GM21526 (cell line): ENCODE results near the gene TSSC4.

Experiments used
- ATAC-seq: cut with Tn5 transposase; IDR thresholded peaks from one replicate; pipeline ENCODE4 v1.9.1; 2021; ENCODE audit warnings: moderate library complexity; ENCODE audit not compliant: unreplicated experiment, low FRiP score

TSSC4 gene

GRCh38 chr11:2385156-2386151 lies 15.1 kb upstream of the TSSC4 start:
- no peak for ATAC-seq

DNA sequence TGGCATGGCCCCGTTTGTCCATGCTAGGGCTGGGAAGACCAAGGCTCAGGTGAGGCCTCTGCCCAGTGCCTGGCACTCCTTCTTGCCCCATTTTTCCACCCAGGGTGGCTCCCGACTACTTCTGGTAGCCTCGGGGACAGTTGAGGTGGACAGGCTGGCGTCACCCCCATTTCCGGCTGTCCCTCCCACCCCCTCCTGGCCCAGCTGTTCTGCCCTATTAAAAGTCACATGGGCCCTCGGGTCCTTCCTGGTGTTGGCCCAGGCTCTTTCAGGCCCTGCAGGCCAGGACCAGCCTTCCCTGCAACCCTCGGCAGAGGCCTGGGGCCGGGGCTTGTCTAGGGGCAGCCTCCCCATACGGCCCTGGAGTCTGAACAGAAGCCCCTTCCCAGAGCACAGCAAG lies 14.0 kb upstream of the TSSC4 start:
- ATAC-seq, result no peak

DNA sequence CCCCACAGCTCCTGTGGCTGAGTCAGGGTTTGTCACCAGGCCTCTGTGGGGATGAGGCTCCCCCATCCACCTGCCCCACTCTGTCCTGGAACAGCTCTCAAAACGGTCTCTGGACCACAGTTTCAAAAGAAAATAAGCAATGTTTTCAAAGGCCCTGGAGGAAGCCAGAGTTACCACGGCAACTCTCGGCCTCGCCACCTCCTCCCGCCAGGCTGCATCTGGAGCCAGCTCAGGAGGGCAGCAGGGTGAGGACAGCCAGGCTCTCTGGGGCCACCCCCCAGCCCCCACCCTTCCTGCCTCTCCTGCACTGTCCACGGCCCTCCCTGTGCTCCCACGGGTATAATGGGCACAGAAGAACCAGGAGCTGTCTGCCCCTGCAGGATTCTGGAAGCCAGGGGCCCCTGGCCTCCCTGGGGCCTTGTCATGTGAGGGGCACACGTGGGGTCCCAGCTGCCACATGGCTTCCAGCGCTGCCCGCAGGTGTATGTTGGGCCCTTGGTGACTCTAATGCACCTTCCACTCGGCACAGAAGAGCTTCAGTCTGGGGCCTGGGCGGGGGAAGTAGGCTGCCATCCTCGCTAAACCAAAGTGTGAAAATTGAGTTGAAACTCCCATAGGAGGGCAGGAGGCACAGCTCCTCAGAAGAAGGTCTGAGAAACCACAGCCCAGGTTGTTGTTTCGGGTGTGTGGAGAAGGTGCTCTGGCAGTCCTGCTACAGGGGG lies 13.1 kb upstream of the TSSC4 start:
- ATAC-seq, result no peak

GRCh38 chr11:2388431-2389376 lies 11.8 kb upstream of the TSSC4 start:
- no peak for ATAC-seq

- no peak for ATAC-seq
These were observed 11.0 kb upstream of the TSSC4 start for GRCh38 chr11:2389377-2390026.

DNA sequence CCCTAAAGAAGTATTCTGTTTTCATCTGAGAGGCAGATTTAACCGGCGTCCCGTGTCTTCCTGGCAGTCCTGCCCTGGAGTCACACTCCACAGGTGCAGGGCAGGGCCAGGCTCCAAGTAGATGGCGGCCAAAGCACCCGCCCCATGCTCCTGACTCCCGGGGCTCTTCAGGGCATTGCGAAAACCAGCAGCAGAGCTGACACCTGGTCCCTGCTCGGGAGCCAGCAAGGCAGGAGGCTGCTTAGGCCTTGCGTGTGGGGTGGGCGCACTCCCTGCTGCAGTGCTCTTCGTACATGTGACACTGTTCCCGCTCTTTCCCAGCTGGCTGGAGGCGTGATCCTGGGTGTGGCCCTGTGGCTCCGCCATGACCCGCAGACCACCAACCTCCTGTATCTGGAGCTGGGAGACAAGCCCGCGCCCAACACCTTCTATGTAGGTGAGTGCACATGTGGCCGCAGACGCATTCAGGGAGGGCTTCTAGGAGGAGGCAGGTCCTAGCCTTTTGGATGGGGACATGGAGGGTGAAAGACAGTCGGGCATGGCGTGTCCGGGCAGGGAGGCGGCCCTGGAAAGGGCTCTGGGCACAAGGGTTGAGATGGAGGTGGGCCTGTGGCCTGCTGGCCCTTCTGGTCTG lies 10.3 kb upstream of the TSSC4 start:
- ATAC-seq, result no peak

GRCh38 chr11:2390725-2391151 lies 9.8 kb upstream of the TSSC4 start:
- ATAC-seq, result no peak

DNA sequence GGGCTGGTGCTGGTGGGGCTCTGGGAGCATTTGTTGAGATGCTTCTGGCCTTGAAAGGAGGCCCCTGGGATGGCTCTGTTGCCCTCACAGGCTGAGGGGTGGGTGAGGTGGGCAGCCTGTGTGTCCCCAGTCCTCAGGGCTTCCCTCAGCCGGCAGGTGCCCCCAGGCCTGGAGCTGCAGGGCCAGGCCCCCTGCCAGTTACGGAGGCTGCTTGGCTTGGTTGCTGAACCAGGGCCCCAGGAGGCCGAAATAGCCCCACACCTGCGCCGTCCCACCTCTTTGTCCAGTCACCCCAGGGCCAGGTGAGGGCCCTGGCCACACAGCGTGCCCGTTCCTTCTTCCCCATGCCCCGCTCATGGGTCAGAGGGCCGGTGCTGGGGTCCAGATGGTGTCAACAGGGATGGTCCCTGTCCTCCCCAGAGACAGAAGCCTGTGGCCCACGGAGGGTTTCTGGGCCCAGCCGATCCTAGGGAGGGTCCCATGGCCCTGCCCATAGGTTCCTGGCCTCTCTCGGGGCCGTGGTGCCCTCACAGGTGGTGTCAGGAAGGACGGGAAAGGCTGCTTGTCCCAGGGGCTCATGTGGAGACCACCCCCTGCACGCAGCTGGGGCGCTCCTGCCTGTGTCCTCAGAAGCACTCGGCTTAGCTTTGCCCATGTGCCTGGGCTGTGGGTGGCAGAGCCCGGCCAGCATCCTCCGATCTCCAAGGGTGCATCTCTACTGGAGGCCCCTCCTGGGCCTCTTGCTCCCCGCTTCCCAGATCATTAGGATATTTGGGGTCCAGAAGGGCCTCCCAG lies 9.2 kb upstream of the TSSC4 start:
- no peak for ATAC-seq

DNA sequence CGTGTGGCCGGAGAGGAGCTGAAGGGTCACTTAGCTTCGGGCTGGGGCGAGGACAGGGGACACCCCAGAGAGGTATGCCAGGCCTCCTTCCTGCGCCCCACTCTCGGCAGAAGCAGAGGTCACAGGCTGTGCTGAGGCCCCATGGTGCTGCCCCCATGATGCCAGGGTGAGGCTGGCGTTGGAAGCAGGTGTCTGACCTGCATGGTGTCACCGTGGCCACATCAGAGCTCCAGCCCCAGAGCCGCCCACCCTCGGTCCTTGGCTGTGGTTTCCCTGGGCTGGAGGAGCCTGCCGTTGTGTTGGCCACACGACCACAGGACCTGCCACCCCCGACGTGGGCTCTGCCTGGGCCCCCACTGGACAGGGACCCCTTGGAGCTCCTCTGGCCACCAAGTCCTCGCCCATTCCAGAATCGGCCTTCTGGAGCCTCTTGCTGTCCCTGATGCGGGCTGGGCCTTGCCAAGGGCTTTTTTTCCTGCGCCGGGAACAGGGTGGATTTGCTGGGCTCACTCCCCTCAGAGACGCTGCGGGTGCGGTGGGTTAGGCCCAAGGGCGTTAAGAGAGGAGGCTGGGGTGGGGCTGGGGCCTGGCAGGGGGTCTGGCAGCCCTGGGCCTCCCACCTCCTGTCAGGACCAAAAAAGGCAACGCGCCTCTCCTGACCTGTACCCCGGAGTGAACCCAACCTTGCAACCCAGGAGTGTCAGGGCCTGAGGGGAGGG lies 8.2 kb upstream of the TSSC4 start:
- ATAC-seq, result no peak

GRCh38 chr11:2393111-2393868 lies 7.3 kb upstream of the TSSC4 start:
- no peak for ATAC-seq

DNA sequence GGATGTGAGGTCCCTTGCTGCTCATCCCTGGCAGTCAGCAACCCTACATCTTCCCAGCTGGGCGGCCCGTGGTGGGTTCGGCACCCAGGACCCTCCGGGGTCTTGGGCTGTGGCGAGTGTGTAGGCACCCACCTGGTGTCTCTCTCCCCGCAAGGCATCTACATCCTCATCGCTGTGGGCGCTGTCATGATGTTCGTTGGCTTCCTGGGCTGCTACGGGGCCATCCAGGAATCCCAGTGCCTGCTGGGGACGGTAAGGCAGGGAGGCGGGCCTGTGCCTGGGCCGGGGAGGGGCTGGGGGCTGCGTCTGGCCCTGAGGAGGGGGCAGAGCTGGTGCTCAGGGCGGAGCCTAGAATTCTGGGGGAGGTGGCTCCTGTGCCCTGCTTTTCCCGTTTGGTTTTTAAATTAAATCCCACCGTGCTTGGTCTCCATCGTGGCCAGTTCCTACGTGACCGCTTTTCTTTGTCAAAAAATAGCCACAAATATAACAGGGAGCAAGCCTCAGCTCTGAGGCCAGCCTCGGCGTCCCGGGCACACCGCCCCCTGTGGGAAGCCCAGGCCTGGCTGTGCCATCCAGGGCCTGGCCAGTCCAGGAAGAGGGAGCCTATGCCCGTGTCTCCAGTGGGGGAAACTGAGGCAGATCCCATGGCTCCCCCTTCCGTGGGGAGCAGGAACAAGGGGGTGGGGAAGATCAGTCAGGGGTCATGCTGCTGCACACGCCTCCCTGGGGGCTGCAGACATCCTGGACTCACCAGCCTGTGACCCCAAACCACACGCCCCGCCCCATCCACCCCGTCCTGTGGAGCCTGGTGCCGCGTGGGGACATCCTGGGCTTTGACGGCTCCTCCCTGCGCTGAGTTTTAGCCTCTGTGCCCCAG lies 6.4 kb upstream of the TSSC4 start:
- ATAC-seq, result no peak

DNA sequence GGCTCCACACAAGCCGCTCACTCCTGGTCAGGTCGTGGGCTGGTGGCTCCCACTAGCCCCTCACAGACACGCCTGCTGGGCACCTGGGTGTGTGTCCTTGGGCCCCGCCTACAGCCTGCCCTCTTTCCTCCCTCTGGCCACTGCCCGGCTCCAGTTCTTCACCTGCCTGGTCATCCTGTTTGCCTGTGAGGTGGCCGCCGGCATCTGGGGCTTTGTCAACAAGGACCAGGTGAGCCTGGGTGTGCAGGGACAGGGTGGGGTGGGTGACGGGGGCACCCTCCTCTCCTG lies 5.8 kb upstream of the TSSC4 start:
- no peak for ATAC-seq

DNA sequence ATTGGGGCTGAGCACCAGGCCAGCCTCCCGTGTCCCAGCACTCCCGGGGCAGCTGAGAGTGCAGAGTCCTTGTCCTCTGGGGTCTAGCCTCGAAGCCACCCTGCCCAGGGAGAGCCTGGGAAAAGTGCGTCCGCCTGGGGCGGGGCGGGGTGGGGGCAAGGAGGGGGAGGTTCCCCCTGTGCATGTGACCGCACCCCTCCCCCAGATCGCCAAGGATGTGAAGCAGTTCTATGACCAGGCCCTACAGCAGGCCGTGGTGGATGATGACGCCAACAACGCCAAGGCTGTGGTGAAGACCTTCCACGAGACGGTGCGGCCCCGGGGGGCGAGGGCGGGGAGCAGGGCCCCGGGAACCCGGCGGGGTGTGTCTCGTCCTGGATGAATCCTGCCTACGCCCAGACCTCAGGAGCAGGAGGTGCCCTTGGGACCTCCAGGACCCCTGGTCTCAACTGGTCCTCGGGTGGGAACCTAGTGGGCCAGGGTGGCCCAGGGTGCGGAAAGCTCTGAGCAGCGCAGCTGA lies 5.3 kb upstream of the TSSC4 start:
- no peak for ATAC-seq

DNA sequence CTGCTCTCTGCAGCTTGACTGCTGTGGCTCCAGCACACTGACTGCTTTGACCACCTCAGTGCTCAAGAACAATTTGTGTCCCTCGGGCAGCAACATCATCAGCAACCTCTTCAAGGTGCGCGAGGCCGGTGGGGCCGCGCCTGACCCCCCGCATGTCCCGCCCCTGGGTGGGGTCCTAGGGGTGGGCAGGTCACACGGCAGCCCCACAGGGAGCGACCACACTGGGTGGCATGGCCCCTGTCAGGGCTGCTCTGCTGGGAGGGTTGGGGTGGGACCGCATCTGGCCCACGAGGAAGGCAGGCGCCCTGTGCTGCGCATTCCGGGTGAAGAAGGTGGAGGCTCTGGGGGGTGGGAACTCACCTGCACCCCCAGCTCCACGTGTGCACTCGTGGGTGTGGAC lies 4.7 kb upstream of the TSSC4 start:
- no peak for ATAC-seq

DNA sequence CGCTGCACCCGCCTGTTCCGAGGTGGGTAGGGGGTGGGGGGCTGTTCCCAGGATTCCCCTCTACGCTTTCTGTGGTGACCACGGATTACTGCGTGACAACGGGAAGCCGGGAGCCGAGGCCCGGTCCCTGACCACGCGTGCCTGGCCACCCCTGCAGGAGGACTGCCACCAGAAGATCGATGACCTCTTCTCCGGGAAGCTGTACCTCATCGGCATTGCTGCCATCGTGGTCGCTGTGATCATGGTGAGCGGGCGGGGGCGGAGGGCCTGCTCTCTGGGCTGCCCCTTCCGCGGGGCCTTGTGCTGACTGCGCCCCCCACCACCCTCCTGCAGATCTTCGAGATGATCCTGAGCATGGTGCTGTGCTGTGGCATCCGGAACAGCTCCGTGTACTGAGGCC lies 4.1 kb upstream of the TSSC4 start:
- ATAC-seq, result no peak

- ATAC-seq, result no peak
These were observed 3.5 kb upstream of the TSSC4 start for GRCh38 chr11:2397005-2397404.
